Ovary (tissue), 3 donors: ENCODE results near the gene HECTD1.

Source experiments
- CTCF ChIP-seq, 3 donors: fragments of 450-650 bp in 2 of 3; fragments of 200-600 bp in 1 of 3; IDR thresholded peaks; one replicate each; pipeline versions ENCODE4 v1.5.1 to v1.8.0; 2016 to 2022; ENCODE audit warnings: antibody characterized with exemption in 3 of 3, mild to moderate bottlenecking in 1 of 3
- POLR2A ChIP-seq: fragments of 450-650 bp; IDR thresholded peaks from one replicate; pipeline ENCODE4 v1.6.1; 2017; ENCODE audit warnings: antibody characterized with exemption, mild to moderate bottlenecking, moderate library complexity
- donor health status: DM: no; HTN: no; CAD: no.

DNA sequence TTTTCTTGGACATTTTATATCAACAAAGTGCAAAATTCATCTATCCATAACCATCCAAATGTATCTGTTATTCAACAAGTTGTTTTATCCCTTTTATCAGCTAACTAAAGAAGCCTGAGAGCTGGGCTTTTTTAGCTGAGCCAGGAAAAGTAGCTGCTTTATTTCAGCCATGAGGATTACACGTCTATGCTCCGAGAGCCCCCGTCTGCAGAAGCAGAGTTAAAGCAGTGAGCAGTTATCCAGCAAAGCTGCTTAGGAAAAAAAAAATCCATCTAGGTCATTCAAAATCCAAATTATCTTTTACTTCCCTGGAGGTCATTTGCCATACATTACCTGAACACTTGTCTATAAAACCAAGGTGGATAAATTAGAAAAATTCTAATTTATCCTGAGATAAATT is 15.7 kb upstream of the HECTD1 start:
- TF ChIP-seq CTCF (IDR thresholded peaks at IDR 0.05) (no peak), POLR2A (no peak)
